HUES6 (cell line): ENCODE measurements around the gene NUDCD3.

Experiments used
- H3K27ac ChIP-seq: 2 replicates; pipeline ENCODE4 v1.7.0; 2013; ENCODE audit warnings: low read depth, mild to moderate bottlenecking, low read length, inconsistent platforms
- H3K27me3 ChIP-seq: 2 replicates; pipeline ENCODE4 v1.6.1; 2013; ENCODE audit warnings: low read length; ENCODE audit not compliant: control insufficient read depth, insufficient read depth
- H3K36me3 ChIP-seq: 2 replicates; pipeline ENCODE4 v1.6.1; 2013; ENCODE audit warnings: low read length; ENCODE audit not compliant: control insufficient read depth, insufficient read depth
- H3K4me1 ChIP-seq: 2 replicates; pipeline ENCODE4 v1.6.1; 2013; ENCODE audit warnings: low read length; ENCODE audit not compliant: control insufficient read depth, insufficient read depth
- H3K4me3 ChIP-seq: 2 replicates; pipeline ENCODE4 v1.5.1; 2013; ENCODE audit warnings: low read depth, low read length
- H3K9ac ChIP-seq: one replicate; pipeline ENCODE4 v1.6.1; 2013; ENCODE audit warnings: mild to moderate bottlenecking, low read length
- H3K9me3 ChIP-seq: 2 replicates; pipeline ENCODE4 v1.6.1; 2013; ENCODE audit warnings: low read depth, low read length; ENCODE audit not compliant: control insufficient read depth, insufficient read depth

Gene NUDCD3

DNA sequence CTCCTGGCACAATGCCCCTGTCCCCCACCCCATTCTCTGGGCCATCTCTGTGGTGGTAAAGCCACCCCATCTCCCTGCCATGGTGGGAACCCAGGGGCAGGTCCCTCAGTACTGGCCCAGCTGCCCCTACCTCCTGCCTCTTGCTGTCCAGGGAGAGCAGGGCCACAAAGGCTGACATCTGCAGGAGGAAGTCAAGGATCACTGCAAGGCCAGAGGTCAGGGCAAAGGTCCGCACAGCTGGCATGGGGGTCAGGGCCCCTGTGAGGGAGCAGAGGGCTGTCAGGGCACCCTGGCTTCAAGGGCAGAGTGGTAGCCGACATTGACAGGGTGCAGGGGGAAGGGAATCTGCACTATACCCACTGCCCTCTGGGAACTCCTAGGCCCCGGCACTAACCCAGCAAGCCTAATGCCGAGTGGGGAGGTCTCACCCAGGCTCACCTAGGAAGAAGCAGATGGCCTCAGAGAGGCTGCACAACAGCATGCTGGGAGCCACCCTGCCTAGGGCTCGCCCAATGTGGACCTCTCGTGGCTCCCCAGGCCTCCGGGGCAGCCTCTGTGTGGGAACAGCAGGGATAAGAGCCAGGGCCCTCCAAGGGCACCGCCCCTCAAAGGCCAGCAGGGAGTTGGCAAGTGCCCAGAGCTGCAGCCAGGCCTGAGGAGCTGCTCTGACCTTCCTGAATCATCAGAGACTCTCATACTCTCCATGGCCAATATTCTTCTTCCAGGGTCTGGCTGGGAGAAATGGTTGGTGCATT is 43.0 kb upstream of the NUDCD3 start:
- no peaks in the 10 kb centered on the region for H3K27me3 ChIP-seq
- no peaks in the 10 kb centered on the region for H3K9me3 ChIP-seq
- H3K4me3 ChIP-seq = no peak overlapping the region
- H3K36me3 ChIP-seq = no peaks in the 10 kb centered on the region
- no peak overlapping the region for H3K9ac ChIP-seq
- no peak overlapping the region for H3K27ac ChIP-seq
- no peaks in the 10 kb centered on the region for H3K4me1 ChIP-seq

DNA sequence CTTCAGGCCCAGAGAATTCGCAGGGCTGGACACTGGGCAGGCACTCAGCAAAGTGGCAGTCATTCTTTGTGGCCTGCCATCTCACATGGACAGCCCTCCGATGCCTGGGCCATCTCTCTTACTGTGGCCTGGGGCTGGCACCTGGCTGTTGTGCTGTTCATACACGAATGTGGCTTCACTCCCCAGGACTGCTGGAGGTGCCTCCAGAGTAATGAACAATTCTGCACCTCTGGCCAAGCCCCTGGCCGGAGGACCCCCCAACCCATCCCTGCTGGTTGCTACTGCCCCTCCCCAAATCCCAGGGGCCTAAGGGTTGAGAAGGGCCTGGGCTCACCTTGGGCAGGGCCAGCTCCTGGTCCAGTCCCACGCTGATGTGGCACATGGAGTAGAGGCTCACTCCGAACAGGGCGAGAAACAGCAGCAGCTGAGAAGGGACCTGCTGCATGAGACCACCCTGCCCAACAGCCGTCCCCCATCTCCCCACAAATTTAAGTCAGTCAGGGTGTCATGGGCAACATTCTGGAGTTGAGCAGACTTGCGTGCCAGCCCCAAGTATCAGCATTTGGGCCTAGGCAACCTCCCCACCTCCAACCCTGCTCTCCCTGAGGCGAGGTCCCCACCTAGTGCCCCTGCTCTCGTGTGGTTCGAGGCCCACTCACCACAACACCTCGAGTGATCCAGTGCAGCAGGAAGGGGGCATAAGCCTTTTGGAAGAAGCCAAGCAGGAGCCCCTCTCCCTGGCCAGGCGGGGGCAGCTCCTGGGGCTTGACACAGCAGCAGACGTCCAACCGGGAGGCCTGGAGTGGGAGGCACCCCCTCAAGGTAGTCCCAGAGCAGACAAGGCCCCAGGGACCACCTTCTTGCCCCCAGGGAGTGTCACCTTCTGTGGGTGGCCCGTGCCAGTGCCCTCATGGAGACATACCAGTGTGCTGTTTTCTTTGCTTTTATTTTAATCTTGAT is 41.2 kb upstream of the NUDCD3 start:
- Histone ChIP-seq H3K4me1 (no peaks in the 10 kb centered on the region), H3K27ac (no peak overlapping the region), H3K9ac (no peak overlapping the region), H3K36me3 (no peaks in the 10 kb centered on the region), H3K27me3 (no peaks in the 10 kb centered on the region), H3K9me3 (0 out of 2 replicates have a peak, but pooled peaks cover 6% of the 10 kb centered on the region), H3K4me3 (no peak overlapping the region)

DNA sequence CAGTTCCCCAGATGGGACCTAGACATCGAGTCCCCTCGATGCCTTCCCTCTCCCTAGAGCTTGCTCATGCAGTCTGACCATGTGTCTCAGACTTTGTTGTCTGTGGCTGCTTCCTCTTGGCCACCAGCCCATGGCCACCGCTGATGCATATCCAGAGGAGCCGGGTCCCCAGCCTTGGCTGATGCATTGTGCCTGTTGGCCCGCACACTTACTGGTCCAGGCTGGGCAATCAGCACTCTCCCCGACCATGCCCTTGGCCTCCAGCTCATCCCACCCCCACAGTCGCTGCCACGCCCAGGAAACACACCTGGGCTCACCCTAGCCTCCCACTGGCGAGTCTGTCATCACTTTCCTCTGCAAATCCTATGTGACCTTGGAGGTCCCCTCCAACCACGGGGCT is 40.5 kb upstream of the NUDCD3 start:
- H3K4me3 ChIP-seq = no peak overlapping the region
- no peaks in the 10 kb centered on the region for H3K27me3 ChIP-seq
- H3K9me3 ChIP-seq = 0 out of 2 replicates have a peak, but pooled peaks cover 9% of the 10 kb centered on the region
- no peaks in the 10 kb centered on the region for H3K36me3 ChIP-seq
- no peaks in the 10 kb centered on the region for H3K4me1 ChIP-seq
- H3K9ac ChIP-seq = no peak overlapping the region
- H3K27ac ChIP-seq = no peak overlapping the region

DNA sequence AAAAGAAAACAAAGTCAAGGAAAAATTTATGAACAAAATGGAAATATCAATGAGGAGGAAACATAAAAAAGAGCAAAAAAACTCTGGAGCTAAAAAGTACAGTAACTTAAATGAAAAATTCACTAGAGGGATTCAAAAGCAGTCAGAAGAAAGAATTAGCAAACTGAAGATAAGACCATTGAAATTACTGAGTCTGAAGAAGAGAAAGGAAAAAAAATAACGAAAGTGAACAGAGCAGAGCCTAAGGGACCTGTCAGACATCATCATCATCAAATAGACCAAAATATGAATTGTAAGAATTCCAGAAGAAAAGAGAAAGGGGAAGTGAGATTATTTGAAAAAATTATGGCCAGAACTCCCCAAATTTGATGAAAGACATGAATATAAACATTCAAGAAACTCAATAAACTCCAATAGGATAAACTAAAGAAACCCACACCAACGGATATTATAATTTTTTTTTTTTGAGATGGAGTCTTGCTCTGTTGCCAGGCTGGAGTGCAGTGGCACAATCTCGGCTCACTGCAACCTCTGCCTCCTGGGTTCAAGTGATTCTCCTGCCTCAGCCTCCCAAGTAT is 34.4 kb upstream of the NUDCD3 start:
- Histone ChIP-seq H3K4me1 (no peaks in the 10 kb centered on the region), H3K36me3 (no peaks in the 10 kb centered on the region), H3K27me3 (peaks cover 3% of the 10 kb centered on the region; the same call in 1 of the 2 replicates), H3K9ac (no peak overlapping the region), H3K9me3 (peaks cover 13% of the 10 kb centered on the region; the same call in 1 of the 2 replicates), H3K4me3 (no peak overlapping the region), H3K27ac (no peak overlapping the region)

DNA sequence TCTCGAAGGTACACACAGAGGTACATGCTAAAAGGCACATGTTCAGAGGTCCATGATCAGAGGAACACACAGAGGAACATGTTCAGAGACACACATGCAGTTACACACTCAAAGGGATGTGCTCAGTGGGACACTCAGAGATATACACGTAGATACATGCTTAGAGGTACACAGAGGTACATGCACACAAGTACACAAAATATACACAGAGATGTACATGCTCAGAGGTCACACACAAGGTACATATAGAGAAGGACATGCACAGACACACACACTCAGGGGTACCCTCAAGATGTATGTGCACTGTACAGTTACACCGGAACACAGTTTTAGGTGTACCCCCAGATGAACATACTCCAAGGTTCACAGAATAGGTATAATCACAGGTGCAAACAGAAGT is 31.9 kb upstream of the NUDCD3 start:
- Histone ChIP-seq H3K9ac (no peak overlapping the region), H3K27me3 (peaks cover 3% of the 10 kb centered on the region; the same call in 1 of the 2 replicates), H3K27ac (no peak overlapping the region), H3K9me3 (peaks cover 7% of the 10 kb centered on the region; the same call in 1 of the 2 replicates), H3K4me3 (no peak overlapping the region), H3K4me1 (no peaks in the 10 kb centered on the region), H3K36me3 (no peaks in the 10 kb centered on the region)

DNA sequence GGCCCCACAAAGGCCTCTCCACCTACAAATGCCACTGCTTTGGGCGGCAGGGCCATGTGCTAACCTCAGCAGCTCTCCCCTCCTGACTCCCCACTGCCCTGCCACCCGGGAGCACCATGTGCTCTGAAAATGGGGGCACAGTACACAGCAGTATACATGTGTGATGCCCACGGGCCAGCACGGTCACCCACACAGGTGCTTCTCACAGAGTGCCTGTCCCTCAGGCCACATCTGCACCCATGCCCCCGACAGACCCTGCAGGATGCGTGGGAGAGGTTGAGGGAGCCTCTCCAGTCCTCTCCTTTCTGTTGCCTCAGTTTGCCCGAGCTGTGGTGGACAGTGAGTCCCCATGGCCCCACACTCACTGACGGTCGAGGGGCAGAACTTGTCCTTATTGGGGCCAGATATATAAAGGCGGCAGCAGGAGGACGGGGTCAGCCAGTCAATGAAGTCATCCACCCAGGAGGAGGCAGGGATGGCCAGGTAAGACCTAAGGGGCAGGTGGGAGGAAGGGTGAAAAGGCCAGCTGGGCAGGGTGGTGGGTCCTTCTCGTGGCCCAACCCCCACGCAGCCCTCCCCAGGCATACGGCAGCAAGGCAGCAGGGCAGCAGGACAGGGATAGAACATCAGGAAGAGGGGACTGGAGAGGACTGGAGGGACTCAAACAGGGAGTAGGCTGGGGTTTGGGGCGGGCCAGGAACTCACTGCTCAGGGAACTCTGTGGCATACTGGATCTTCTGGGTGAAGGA is 31.1 kb upstream of the NUDCD3 start:
- H3K4me3 ChIP-seq = no peak overlapping the region
- H3K27me3 ChIP-seq = peaks cover 3% of the 10 kb centered on the region; the same call in 1 of the 2 replicates
- H3K36me3 ChIP-seq = no peaks in the 10 kb centered on the region
- no peaks in the 10 kb centered on the region for H3K4me1 ChIP-seq
- H3K9me3 ChIP-seq = peaks cover 6% of the 10 kb centered on the region; the same call in 1 of the 2 replicates
- no peak overlapping the region for H3K9ac ChIP-seq
- no peak overlapping the region for H3K27ac ChIP-seq

DNA sequence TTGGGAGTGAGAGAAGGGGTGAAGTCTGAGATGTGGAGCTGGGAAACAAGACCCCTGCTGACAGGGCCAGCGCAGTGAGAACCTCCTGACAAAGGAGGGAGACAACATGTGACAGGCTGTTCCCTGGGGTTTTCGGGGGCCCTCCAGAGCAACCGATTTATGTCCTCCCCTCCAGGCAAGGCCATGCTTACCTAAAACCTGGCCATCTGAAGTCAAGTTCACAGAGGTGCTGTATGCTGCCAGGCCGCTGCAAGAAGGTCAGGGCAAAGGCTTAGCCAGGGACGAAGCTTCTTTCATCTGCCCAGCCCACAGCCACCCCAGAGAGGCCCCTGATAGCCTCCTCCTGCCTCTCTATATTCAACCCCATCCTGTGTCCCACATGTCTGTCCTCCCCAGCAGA is 30.1 kb upstream of the NUDCD3 start:
- H3K9ac ChIP-seq = no peak overlapping the region
- H3K9me3 ChIP-seq = peaks cover 4% of the 10 kb centered on the region; the same call in 1 of the 2 replicates
- no peaks in the 10 kb centered on the region for H3K4me1 ChIP-seq
- peaks cover 3% of the 10 kb centered on the region; the same call in 1 of the 2 replicates for H3K27me3 ChIP-seq
- no peaks in the 10 kb centered on the region for H3K36me3 ChIP-seq
- H3K4me3 ChIP-seq = no peak overlapping the region
- H3K27ac ChIP-seq = no peak overlapping the region

DNA sequence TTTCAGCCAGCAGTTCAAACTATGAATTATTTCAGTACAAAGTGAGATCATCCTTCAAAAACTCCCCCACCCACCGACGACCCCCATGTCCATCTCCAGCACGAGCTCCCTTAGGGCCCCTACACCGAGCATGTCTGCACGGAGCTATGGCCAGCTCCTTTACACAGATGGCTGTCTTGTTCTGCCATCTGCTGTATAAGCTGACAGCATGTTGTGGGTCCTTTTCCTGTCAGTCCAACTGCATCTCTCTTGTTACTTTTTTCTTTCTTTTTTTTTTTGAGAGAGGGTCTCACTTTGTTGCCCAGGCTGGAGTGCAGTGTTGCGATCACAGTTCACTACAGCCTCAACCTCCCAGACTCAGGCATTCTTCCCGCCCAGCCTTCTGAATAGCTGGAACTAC is 29.1 kb upstream of the NUDCD3 start:
- Histone ChIP-seq H3K4me1 (no peaks in the 10 kb centered on the region), H3K27ac (no peak overlapping the region), H3K9ac (no peak overlapping the region), H3K9me3 (peaks cover 4% of the 10 kb centered on the region; the same call in 1 of the 2 replicates), H3K36me3 (no peaks in the 10 kb centered on the region), H3K4me3 (no peak overlapping the region), H3K27me3 (peaks cover 3% of the 10 kb centered on the region; the same call in 1 of the 2 replicates)

DNA sequence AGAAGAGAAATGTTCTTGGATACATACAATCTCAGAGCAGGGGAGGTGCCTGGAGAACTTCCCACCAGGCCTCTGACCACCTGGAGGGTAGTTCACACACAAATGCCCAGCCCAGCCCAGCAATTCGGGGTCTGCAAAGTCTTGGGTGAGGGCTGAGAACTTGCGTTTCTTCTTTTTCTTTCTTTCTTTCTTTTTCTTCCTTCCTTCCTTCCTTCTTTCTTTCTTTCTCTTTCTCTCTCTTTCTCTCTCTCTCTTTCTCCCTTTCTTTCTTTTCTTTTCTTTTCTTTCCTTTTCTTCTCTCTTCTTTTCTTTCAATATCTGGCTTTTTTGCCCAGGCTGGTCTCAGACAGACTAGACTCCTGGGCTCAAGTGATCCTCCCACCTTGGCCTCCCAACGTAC is 28.3 kb upstream of the NUDCD3 start:
- H3K27me3 ChIP-seq = peaks cover 3% of the 10 kb centered on the region; the same call in 1 of the 2 replicates
- H3K4me3 ChIP-seq = no peak overlapping the region

DNA sequence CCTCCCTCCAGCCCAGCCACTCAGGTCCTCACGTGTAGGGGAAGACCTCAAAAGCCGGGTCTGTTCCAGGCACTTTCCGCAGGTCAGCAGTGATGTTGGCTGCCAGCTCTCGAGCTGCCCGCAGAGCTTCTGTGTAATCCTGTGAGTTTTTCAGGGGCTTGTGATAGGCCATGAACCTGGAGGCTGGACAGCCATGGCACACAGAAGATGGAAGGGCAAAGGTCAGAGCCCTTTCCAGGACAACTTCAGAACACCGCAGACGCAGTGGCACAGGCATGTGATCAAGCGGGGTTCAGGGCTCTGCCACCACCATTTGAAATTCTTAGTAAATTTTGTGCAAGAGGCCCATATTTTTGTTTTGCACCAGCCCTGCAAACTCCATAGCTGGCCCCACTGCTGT is 26.7 kb upstream of the NUDCD3 start:
- H3K9ac ChIP-seq = no peak overlapping the region
- H3K4me3 ChIP-seq = no peak overlapping the region
- peaks cover under 1% of the 10 kb centered on the region; the same call in 1 of the 2 replicates for H3K27me3 ChIP-seq
- no peaks in the 10 kb centered on the region for H3K9me3 ChIP-seq
- no peak overlapping the region for H3K27ac ChIP-seq
- H3K4me1 ChIP-seq = no peaks in the 10 kb centered on the region
- H3K36me3 ChIP-seq = no peaks in the 10 kb centered on the region

More for the DNA sequence above, 28.3 kb upstream of the NUDCD3 start:
- no peaks in the 10 kb centered on the region for H3K4me1 ChIP-seq
- no peaks in the 10 kb centered on the region for H3K36me3 ChIP-seq
- no peak overlapping the region for H3K27ac ChIP-seq
- no peaks in the 10 kb centered on the region for H3K9me3 ChIP-seq
- no peak overlapping the region for H3K9ac ChIP-seq
